NB4 (cell line): Measurements from ENCODE around the gene KCNQ1.
"Not testable (repeated sequence)": the region's sequence is repeated elsewhere in the genome, so short reads cannot be mapped to it uniquely, and the experiment has no call there.

ENCODE experiments used
- DNase-seq: peaks from one replicate; pipeline ENCODE4 v3.0.0; 2010; ENCODE audit warnings: low read depth
- H3K4me3 ChIP-seq: one replicate; pipeline ENCODE4 v1.5.1; 2011; ENCODE audit warnings: mild to moderate bottlenecking, low read depth, low read length, moderate library complexity
- CTCF ChIP-seq: IDR thresholded peaks from one replicate; pipeline ENCODE4 v1.5.1; 2012; ENCODE audit warnings: low read depth, low read length
- MAX ChIP-seq: IDR thresholded peaks from 2 replicates; pipeline ENCODE4 v1.6.1; 2011; ENCODE audit warnings: low read depth, low read length
- MYC ChIP-seq: IDR thresholded peaks from 2 replicates; pipeline ENCODE4 v1.6.1; 2011; ENCODE audit warnings: low read depth, low read length
- POLR2A ChIP-seq: IDR thresholded peaks from 2 replicates; pipeline ENCODE4 v1.6.1; 2011; ENCODE audit warnings: mild to moderate bottlenecking; ENCODE audit not compliant: insufficient read length; ENCODE audit errors: extremely low read depth

KCNQ1 gene

GRCh38 chr11:2477936-2478335, 33.1 kb downstream of the KCNQ1 start:
- TF ChIP-seq MAX (no peak), CTCF (no peak), MYC (no peak), POLR2A (no peak)
- DNase-seq, result no peak
- H3K4me3 ChIP-seq, result no peak overlapping the region

DNA sequence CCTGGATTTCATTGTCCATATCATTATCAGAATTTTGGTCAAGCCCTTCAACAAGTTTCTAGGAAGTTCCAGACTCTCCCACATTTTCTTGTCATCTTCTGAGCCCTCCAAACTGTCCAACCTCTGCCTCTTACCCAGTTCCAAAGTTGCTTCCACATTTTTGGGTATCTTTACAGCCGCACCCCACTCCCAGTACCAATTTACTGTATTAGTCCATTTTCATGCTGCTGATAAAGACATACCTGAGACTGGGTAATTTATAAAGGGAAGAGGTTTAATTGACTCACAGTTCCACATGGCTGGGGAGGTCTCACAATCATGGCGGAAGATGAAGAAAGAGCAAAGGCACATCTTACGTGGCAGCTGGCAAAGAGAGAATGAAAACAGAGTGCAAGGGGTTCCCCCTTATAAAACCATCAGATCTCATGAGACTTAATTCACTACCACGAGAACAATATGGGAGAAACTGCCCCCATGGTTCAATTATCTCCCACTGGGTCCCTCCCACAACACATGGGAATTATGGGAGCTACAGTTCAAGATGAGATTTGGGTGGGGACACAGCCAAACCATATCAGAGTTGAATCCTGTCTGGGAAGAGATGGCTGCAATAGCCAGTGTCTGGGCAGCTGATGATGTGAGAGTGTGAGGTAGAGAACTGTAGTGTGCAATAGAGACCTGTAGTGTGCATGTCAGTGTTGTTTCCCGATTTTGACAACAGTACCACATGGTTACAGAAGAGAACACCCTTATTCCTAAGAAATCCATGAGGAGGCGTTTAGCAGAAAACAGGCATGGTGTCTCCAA, 35.5 kb downstream of the KCNQ1 start:
- peak; percentile 31; the same call in 1 of the 2 replicates for TF ChIP-seq MAX
- not testable (repeated sequence) for DNase-seq
- peak overlapping the region; percentile 17 for H3K4me3 ChIP-seq

- peak overlapping the region; percentile 33 for H3K4me3 ChIP-seq
- peak; percentile 86 for DNase-seq
- TF ChIP-seq CTCF (no peak), POLR2A (no peak), MAX (no peak), MYC (no peak)
These were observed 36.0 kb downstream of the KCNQ1 start for GRCh38 chr11:2480874-2481220.

- TF ChIP-seq POLR2A (no peak), MYC (no peak), CTCF (no peak), MAX (peak; percentile 12; the same call in 1 of the 2 replicates)
- peak overlapping the region; percentile 33 for H3K4me3 ChIP-seq
- no peak for DNase-seq
These were observed 36.4 kb downstream of the KCNQ1 start for GRCh38 chr11:2481253-2481652.

DNA sequence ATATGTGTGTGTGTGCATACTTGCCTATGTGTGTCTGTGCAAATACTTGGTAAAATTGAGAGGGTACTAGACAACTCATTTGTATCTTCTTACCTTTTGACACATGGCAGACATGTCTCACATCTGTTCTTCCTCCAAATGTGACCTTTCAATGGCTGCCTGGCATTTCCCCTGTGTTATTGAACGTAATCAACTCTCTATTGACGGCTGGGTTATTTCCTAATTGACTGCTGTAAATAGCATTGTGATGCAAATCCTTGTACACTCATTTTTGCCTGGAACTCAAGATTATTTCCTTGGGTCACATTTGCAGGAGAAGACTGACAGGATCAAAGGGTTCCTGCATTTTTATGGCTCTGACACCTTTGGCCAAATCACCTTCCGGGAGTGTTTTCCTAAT, 37.4 kb downstream of the KCNQ1 start:
- no peak for TF ChIP-seq MAX
- TF ChIP-seq MYC, result no peak
- TF ChIP-seq POLR2A, result no peak
- no peak for TF ChIP-seq CTCF
- H3K4me3 ChIP-seq, result no peak overlapping the region
- no peak for DNase-seq

DNA sequence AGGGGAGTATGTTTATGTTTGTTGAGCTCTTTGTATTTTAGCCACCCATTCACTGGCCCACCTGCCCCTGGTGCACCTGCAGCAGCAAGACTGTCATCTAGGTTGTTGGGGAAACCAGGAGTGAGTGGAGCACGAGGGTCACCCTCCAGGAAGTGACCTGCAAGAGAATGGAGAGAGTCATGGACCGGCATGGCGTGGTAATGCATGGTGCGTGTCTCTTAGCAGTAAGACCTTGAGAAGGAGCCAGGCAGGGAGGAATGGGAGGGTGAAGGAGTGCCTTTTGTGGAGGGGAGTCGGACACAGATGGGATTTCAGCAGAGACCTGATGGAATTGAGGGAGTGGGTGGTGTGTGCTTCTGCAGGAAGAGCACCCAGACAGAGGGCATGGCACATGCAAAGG, 37.9 kb downstream of the KCNQ1 start:
- DNase-seq, result no peak
- H3K4me3 ChIP-seq, result no peak overlapping the region
- TF ChIP-seq MYC (no peak), MAX (no peak), CTCF (no peak), POLR2A (no peak)
